Neural progenitor cell (in vitro differentiated cells): ENCODE data around the gene F5.

Experiments used
- CTCF ChIP-seq: fragments of 200-600 bp; sonication (generic); IDR thresholded peaks from 2 replicates; pipeline ENCODE4 v1.5.1; 2017; ENCODE audit warnings: antibody characterized with exemption, mild to moderate bottlenecking
- EZH2phosphoT487 ChIP-seq: fragments of 200-600 bp; sonication (generic); IDR thresholded peaks from 2 replicates; pipeline ENCODE4 v1.6.1; 2017; ENCODE audit warnings: antibody characterized with exemption

- TF ChIP-seq CTCF, result no peak
- no peak for TF ChIP-seq EZH2phosphoT487
These were observed 57.8 kb downstream of the F5 start for GRCh38 chr1:169528215-169529067.
